Liver (tissue), 9 donors: Measurements from ENCODE around the gene CRYBG1. TPM values are rescaled to one million over a fixed set of nuclear protein-coding genes. Genes with fewer than 3 reads are reported as not detected.

Experiments used
- DNase-seq: peaks from one replicate; pipeline ENCODE4 v3.0.0-alpha.2; 2017; ENCODE audit warnings: low spot score
- H3K27ac ChIP-seq, 2 donors: one replicate each; pipeline ENCODE4 v1.7.0; 2013; ENCODE audit warnings: inconsistent platforms in 2 of 2, low read length in 2 of 2, control low read depth in 1 of 2, low read depth in 1 of 2, mild to moderate bottlenecking in 1 of 2
- H3K27me3 ChIP-seq, 4 donors: one replicate each; pipeline versions ENCODE4 v1.6.1 to v1.7.0; 2013; ENCODE audit warnings: low read length in 3 of 4, inconsistent platforms in 1 of 4, mild to moderate bottlenecking in 1 of 4, moderate library complexity in 1 of 4; ENCODE audit not compliant: control insufficient read depth in 4 of 4, insufficient read depth in 4 of 4
- H3K36me3 ChIP-seq, 4 donors: one replicate each; pipeline versions ENCODE4 v1.6.1 to v1.7.0; 2013; ENCODE audit warnings: low read length in 3 of 4, mild to moderate bottlenecking in 3 of 4, low read depth in 1 of 4, moderate library complexity in 1 of 4; ENCODE audit not compliant: control insufficient read depth in 4 of 4, insufficient read depth in 3 of 4
- H3K4me1 ChIP-seq, 4 donors: one replicate each; pipeline versions ENCODE4 v1.6.1 to v1.7.0; 2013; ENCODE audit warnings: low read length in 3 of 4, mild to moderate bottlenecking in 3 of 4, moderate library complexity in 1 of 4; ENCODE audit not compliant: control insufficient read depth in 4 of 4, insufficient read depth in 4 of 4
- H3K4me3 ChIP-seq, 3 donors: one replicate each; pipeline versions ENCODE4 v1.6.1 to v1.7.0; 2013; ENCODE audit warnings: low read length in 3 of 3, control low read depth in 1 of 3, low read depth in 1 of 3, mild to moderate bottlenecking in 1 of 3
- H3K9ac ChIP-seq, 2 donors: one replicate each; pipeline ENCODE4 v1.7.0; 2013; ENCODE audit warnings: low read length in 2 of 2, mild to moderate bottlenecking in 2 of 2, moderate library complexity in 2 of 2, control low read depth in 1 of 2, low read depth in 1 of 2
- H3K9me3 ChIP-seq, 4 donors: one replicate each; pipeline versions ENCODE4 v1.6.1 to v1.7.0; 2013; ENCODE audit warnings: low read length in 3 of 4; ENCODE audit not compliant: control insufficient read depth in 4 of 4
- EGR1 ChIP-seq, 2 donors: IDR thresholded peaks; 2 replicates each; pipeline ENCODE4 v1.6.1; 2016 to 2018; ENCODE audit warnings: antibody characterized with exemption in 2 of 2, low read depth in 2 of 2
- FOXA1 ChIP-seq: IDR thresholded peaks from 2 replicates; pipeline ENCODE4 v1.6.1; 2016; ENCODE audit warnings: antibody characterized with exemption
- FOXA2 ChIP-seq: IDR thresholded peaks from 2 replicates; pipeline ENCODE4 v1.6.1; 2016; ENCODE audit warnings: antibody characterized with exemption
- GABPA ChIP-seq, 2 donors: IDR thresholded peaks in 1 of 2; conservative IDR thresholded peaks in 1 of 2; 2 replicates each; pipeline ENCODE4 v1.6.1; 2016; ENCODE audit warnings: antibody characterized with exemption in 2 of 2, mild to moderate bottlenecking in 1 of 2, moderate library complexity in 1 of 2
- HNF4A ChIP-seq, 2 donors: conservative IDR thresholded peaks; 2 replicates each; pipeline ENCODE4 v1.6.1; 2016; ENCODE audit warnings: antibody characterized with exemption in 2 of 2, mild to moderate bottlenecking in 2 of 2
- HNF4G ChIP-seq: IDR thresholded peaks from 2 replicates; pipeline ENCODE4 v1.6.1; 2016; ENCODE audit warnings: antibody characterized with exemption
- JUND ChIP-seq, 2 donors: IDR thresholded peaks; 2 replicates each; pipeline ENCODE4 v1.6.1; 2016; ENCODE audit warnings: antibody characterized with exemption in 2 of 2
- NR2F2 ChIP-seq: IDR thresholded peaks from 2 replicates; pipeline ENCODE4 v1.6.1; 2016; ENCODE audit warnings: antibody characterized with exemption
- RAD21 ChIP-seq, 2 donors: IDR thresholded peaks; 2 replicates each; pipeline ENCODE4 v1.6.1; 2016; ENCODE audit warnings: antibody characterized with exemption in 2 of 2, mild to moderate bottlenecking in 2 of 2
- RXRA ChIP-seq, 2 donors: IDR thresholded peaks; 2 replicates each; pipeline ENCODE4 v1.6.1; 2017 to 2018; ENCODE audit warnings: antibody characterized with exemption in 2 of 2, mild to moderate bottlenecking in 1 of 2
- SP1 ChIP-seq: IDR thresholded peaks from 2 replicates; pipeline ENCODE4 v1.6.1; 2018; ENCODE audit warnings: antibody characterized with exemption, mild to moderate bottlenecking
- TAF1 ChIP-seq: conservative IDR thresholded peaks from 2 replicates; pipeline ENCODE4 v1.6.1; 2016; ENCODE audit warnings: antibody characterized with exemption, mild to moderate bottlenecking
- YY1 ChIP-seq: IDR thresholded peaks from 2 replicates; pipeline ENCODE4 v1.6.1; 2016; ENCODE audit warnings: antibody characterized with exemption, mild to moderate bottlenecking
- WGBS: extraction: QIAGEN DNeasy Blood & Tissue Kit; methylation state at CpG from one replicate; pipeline ENCODE4 v1.1.7; 2013; 5-methylcytosine and 5-hydroxymethylcytosine counted together
- polyA plus RNA-seq, 2 donors: library from polyadenylated mRNA; stranded (reverse) in 1 of 2; unstranded in 1 of 2; fragments of 200-250 nt in 1 of 2; fragments of >200 nt in 1 of 2; fragmentation: Nextera tagmentation in 1 of 2; extraction: Ambion mirVana in 1 of 2; gene quantifications; one replicate each; pipeline versions ENCODE4 v1.2.1 to v1.2.3, GENCODE V29; 2013 to 2015
- total RNA-seq, 2 donors: library from RNA; depleted of rRNA; stranded (reverse); fragments of >200 nt; gene quantifications; one replicate each; pipeline ENCODE4 v1.2.3, GENCODE V29; 2014
- TF ChIP-seq, protein P1 (sequence below): IDR thresholded peaks from 2 replicates; pipeline ENCODE4 v1.6.1; 2016; ENCODE audit warnings: antibody characterized with exemption, mild to moderate bottlenecking
- TF ChIP-seq, protein P2 (sequence below): fragments of 150-350 bp; IDR thresholded peaks from 2 replicates; pipeline ENCODE4 v1.5.1; 2017; ENCODE audit warnings: improper control_type of control experiment, low read depth, low read length; ENCODE audit not compliant: missing input control
- TF ChIP-seq, protein P3 (sequence below): IDR thresholded peaks from 2 replicates; pipeline ENCODE4 v1.6.1; 2016; ENCODE audit warnings: antibody characterized with exemption
- TF ChIP-seq, protein P4 (sequence below): IDR thresholded peaks from 2 replicates; pipeline ENCODE4 v1.6.1; 2016; ENCODE audit warnings: antibody characterized with exemption
- TF ChIP-seq, protein P5 (sequence below): IDR thresholded peaks from 2 replicates; pipeline ENCODE4 v1.6.1; 2016; ENCODE audit warnings: antibody characterized with exemption
- donor health status: healthy.
- donor health status: healthy.
- donor health status: healthy.
- donor health status: healthy.
- donor health status: healthy.

CRYBG1 gene
- total and polyA plus RNA-seq, 4 donors, result 2.3 to 8.7 (median 4.0) TPM

DNA sequence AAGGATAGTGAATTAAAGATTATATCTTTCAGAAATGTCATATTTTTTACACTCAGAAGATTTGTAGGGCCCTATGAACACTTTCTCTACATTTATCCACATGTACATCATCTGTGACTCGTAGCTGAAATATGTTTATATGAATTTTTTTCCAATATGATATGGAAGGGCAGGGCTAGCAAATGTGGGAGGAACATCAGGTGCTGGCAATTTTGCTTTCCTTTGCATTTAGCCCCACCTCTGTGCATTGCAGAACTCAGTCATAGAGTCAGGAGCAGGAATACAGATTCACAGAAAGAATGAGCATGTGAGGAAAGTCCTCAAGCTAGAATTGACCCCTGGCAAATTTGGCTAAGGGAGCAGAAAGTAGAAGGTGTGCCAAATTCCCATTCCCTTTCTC lies 129.9 kb downstream of the CRYBG1 start (continued):
- TF ChIP-seq, protein P1, sequence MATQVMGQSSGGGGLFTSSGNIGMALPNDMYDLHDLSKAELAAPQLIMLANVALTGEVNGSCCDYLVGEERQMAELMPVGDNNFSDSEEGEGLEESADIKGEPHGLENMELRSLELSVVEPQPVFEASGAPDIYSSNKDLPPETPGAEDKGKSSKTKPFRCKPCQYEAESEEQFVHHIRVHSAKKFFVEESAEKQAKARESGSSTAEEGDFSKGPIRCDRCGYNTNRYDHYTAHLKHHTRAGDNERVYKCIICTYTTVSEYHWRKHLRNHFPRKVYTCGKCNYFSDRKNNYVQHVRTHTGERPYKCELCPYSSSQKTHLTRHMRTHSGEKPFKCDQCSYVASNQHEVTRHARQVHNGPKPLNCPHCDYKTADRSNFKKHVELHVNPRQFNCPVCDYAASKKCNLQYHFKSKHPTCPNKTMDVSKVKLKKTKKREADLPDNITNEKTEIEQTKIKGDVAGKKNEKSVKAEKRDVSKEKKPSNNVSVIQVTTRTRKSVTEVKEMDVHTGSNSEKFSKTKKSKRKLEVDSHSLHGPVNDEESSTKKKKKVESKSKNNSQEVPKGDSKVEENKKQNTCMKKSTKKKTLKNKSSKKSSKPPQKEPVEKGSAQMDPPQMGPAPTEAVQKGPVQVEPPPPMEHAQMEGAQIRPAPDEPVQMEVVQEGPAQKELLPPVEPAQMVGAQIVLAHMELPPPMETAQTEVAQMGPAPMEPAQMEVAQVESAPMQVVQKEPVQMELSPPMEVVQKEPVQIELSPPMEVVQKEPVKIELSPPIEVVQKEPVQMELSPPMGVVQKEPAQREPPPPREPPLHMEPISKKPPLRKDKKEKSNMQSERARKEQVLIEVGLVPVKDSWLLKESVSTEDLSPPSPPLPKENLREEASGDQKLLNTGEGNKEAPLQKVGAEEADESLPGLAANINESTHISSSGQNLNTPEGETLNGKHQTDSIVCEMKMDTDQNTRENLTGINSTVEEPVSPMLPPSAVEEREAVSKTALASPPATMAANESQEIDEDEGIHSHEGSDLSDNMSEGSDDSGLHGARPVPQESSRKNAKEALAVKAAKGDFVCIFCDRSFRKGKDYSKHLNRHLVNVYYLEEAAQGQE, result no peak
- TF ChIP-seq JUND (IDR thresholded peaks at IDR 0.05) (no peak), GABPA (IDR thresholded peaks at IDR 0.05 in 1 of 2, conservative IDR thresholded peaks at IDR 0.05 in 1 of 2) (no peak), YY1 (no peak), HNF4G (no peak), FOXA2 (no peak)

DNA sequence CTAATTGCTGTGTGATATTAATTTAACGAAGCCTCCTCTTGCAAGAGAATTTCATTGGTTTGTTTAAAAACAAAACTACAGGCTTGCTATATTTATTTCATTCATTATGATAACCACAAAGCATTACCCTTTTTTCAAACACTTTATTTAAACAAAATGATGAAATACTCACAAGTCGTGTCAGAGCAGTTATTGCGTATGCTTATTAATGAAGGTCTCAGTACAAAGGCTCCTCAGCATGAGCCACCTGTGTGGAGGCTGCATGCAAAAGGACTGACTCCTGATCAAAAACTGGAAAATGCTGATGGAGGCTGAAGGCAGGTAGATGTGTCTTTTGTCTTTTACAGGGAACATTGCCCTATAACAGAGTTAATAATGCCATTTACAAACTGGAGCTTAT lies 130.5 kb downstream of the CRYBG1 start:
- H3K27ac ChIP-seq, result no peak overlapping the region
- no peaks in the 10 kb centered on the region for H3K4me1 ChIP-seq
- WGBS, result 73% methylated on average over 3 of the region's 3 CpGs
- H3K9me3 ChIP-seq, result no peaks in the 10 kb centered on the region
- no peaks in the 10 kb centered on the region for H3K27me3 ChIP-seq
- H3K36me3 ChIP-seq, result no peaks in the 10 kb centered on the region
- TF ChIP-seq EGR1 (IDR thresholded peaks at IDR 0.05; ENCODE audit: low read depth in 2 of 2) (no peak), HNF4A (conservative IDR thresholded peaks at IDR 0.05) (no peak), FOXA1 (no peak), GABPA (IDR thresholded peaks at IDR 0.05 in 1 of 2, conservative IDR thresholded peaks at IDR 0.05 in 1 of 2) (no peak), JUND (IDR thresholded peaks at IDR 0.05) (no peak), SP1 (no peak), NR2F2 (no peak), RAD21 (IDR thresholded peaks at IDR 0.05) (no peak), TAF1 (no peak), RXRA (IDR thresholded peaks at IDR 0.05) (no peak), FOXA2 (no peak), HNF4G (no peak), YY1 (no peak)
- TF ChIP-seq, protein P2, sequence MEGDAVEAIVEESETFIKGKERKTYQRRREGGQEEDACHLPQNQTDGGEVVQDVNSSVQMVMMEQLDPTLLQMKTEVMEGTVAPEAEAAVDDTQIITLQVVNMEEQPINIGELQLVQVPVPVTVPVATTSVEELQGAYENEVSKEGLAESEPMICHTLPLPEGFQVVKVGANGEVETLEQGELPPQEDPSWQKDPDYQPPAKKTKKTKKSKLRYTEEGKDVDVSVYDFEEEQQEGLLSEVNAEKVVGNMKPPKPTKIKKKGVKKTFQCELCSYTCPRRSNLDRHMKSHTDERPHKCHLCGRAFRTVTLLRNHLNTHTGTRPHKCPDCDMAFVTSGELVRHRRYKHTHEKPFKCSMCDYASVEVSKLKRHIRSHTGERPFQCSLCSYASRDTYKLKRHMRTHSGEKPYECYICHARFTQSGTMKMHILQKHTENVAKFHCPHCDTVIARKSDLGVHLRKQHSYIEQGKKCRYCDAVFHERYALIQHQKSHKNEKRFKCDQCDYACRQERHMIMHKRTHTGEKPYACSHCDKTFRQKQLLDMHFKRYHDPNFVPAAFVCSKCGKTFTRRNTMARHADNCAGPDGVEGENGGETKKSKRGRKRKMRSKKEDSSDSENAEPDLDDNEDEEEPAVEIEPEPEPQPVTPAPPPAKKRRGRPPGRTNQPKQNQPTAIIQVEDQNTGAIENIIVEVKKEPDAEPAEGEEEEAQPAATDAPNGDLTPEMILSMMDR, result no peak
- TF ChIP-seq, protein P1, result no peak
- TF ChIP-seq, protein P3, sequence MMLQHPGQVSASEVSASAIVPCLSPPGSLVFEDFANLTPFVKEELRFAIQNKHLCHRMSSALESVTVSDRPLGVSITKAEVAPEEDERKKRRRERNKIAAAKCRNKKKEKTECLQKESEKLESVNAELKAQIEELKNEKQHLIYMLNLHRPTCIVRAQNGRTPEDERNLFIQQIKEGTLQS, result no peak
- TF ChIP-seq, protein P4, sequence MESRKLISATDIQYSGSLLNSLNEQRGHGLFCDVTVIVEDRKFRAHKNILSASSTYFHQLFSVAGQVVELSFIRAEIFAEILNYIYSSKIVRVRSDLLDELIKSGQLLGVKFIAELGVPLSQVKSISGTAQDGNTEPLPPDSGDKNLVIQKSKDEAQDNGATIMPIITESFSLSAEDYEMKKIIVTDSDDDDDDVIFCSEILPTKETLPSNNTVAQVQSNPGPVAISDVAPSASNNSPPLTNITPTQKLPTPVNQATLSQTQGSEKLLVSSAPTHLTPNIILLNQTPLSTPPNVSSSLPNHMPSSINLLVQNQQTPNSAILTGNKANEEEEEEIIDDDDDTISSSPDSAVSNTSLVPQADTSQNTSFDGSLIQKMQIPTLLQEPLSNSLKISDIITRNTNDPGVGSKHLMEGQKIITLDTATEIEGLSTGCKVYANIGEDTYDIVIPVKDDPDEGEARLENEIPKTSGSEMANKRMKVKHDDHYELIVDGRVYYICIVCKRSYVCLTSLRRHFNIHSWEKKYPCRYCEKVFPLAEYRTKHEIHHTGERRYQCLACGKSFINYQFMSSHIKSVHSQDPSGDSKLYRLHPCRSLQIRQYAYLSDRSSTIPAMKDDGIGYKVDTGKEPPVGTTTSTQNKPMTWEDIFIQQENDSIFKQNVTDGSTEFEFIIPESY, result no peak
- TF ChIP-seq, protein P5, sequence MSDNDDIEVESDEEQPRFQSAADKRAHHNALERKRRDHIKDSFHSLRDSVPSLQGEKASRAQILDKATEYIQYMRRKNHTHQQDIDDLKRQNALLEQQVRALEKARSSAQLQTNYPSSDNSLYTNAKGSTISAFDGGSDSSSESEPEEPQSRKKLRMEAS, result no peak
- DNase-seq, result no peak
- H3K9ac ChIP-seq, result no peak overlapping the region
- no peak overlapping the region for H3K4me3 ChIP-seq
